ENCODE measurements around the gene AMOTL1. TPM values are rescaled to one million over a fixed set of nuclear protein-coding genes. Genes with fewer than 3 reads are reported as not detected.

AMOTL1 gene
- total RNA-seq, 8 experiments from 2014 or later = 4.8 to 89.6 (median 22.6) TPM

Other genes starting within 250 kb of the AMOTL1 start
- gene FUT4, start 224.4 kb upstream of the AMOTL1 start, total RNA-seq = 1 to 10 TPM in 7 of 8 experiments, under 1 TPM in 1; 0.81 to 6.5 (median 1.7) TPM
- gene PIWIL4, start 201.0 kb upstream of the AMOTL1 start, total RNA-seq = 1 to 10 TPM in 2 of 8 experiments, under 1 TPM in 6; 0.43 to 4.5 (median 0.76) TPM
- gene CWC15, start 205.2 kb downstream of the AMOTL1 start, total RNA-seq = 10 to 100 TPM; 43.7 to 77.1 (median 60.1) TPM
- gene KDM4D, start 205.4 kb downstream of the AMOTL1 start, total RNA-seq = 1 to 10 TPM in 7 of 8 experiments, under 1 TPM in 1; 0.97 to 3.9 (median 2.3) TPM